Activated CD4-positive, alpha-beta T cell treated with anti-CD3 and anti-CD28 coated beads, Interleukin-2, amount 50 U/mL, for 48 hours (primary cell): ENCODE measurements around the gene RGS12.

ENCODE experiments used
- DNase-seq, 2 experiments: peaks; one replicate each; pipeline ENCODE4 v3.0.0-alpha.2; 2020

RGS12 gene

GRCh38 chr4:3334316-3334715 lies 41.5 kb downstream of the RGS12 start:
- DNase-seq: no peak

DNA sequence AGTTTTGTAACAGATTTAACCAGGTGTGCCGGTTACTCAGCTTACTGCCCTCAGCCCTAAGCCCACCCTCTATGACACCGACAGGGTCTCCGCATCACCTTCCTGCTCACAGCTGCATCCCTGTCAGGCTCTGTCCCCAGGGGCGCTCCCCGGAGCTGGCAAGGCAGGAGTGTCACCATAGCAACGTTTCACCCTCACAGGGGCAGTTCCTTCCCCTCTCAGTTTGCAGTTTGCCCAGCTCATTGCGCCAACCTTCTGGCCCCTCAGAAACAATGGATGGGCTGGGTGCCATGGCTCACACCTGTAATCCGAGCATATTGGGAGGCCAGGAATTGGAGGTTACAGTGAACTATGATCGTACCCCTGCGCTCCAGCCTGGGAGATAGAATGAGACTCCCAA lies 42.6 kb downstream of the RGS12 start:
- DNase-seq: no peak

- no peak for DNase-seq
These were observed 43.2 kb downstream of the RGS12 start for GRCh38 chr4:3335982-3336381.

GRCh38 chr4:3336382-3337356 lies 43.8 kb downstream of the RGS12 start:
- DNase-seq: no peak

- no peak for DNase-seq
These were observed 44.5 kb downstream of the RGS12 start for GRCh38 chr4:3337357-3337732.

GRCh38 chr4:3337811-3338210 lies 45.0 kb downstream of the RGS12 start:
- no peak for DNase-seq

DNA sequence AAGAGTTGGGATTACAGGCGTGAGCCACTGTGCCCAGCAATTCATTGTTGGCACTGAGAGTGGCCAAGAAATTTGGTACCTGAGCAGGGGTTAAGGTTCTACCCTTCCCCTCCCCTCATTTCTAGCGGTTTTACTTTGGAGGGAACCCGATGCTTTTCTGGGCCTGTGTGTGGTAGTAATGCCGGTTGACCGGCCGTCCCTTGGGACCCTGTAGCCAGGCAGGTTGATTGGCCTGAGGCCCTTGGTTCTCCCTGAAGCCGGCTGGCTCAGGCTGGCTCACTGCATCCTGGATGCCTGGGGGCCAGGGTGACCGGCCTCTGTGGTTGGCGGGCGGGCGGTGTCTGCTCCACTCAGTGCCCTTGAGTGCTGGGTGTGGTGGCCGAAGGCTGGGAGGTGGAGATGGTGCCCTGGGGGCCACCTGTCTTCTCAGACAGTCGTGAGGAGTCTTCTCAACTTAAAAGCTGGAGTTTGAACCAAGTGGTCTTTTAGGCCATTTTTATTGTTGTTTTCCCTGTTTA lies 45.6 kb downstream of the RGS12 start:
- no peak for DNase-seq

GRCh38 chr4:3338976-3339531 lies 46.2 kb downstream of the RGS12 start:
- DNase-seq: no peak

DNA sequence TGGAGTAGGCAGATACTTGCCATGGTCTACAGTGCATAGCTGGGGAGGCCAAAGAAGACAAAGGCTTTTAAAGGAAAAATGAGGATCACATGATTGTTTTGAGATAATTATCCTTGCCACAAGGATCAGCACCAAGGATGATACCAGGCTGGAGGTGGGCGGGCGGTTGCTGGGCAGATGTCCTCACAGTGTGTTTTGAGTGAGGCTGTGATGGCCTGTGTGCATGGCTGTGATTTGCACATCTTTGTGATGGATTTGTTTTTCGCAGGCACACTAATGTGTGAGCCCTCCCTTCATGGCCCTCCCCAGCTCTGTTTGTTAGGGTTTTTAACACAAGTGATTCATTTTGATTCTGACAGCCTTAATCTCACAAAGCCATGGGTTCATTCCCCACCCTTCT lies 46.8 kb downstream of the RGS12 start:
- no peak for DNase-seq

GRCh38 chr4:3340038-3340699 lies 47.3 kb downstream of the RGS12 start:
- no peak for DNase-seq

DNA sequence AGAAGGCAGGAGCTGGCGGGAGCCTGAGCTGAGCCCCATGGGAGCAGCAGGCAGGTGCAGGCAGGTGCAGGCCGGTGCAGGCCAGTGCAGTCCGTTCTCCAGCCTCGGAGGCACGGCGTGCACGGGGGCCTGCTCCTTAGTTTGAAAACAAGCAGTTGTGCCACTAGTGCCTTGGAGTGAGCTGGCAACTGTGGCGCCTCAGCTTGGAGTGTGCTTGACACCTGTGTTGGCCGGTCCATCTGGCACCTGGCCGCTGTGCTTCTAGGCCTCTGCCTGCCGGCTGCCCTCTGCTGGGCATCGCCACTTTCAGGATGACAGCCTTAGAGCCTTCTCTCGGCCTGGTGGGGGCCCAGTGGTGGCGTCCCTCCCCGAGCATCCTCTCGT lies 47.9 kb downstream of the RGS12 start:
- DNase-seq: no peak

GRCh38 chr4:3341760-3342159 lies 48.9 kb downstream of the RGS12 start:
- no peak for DNase-seq

DNA sequence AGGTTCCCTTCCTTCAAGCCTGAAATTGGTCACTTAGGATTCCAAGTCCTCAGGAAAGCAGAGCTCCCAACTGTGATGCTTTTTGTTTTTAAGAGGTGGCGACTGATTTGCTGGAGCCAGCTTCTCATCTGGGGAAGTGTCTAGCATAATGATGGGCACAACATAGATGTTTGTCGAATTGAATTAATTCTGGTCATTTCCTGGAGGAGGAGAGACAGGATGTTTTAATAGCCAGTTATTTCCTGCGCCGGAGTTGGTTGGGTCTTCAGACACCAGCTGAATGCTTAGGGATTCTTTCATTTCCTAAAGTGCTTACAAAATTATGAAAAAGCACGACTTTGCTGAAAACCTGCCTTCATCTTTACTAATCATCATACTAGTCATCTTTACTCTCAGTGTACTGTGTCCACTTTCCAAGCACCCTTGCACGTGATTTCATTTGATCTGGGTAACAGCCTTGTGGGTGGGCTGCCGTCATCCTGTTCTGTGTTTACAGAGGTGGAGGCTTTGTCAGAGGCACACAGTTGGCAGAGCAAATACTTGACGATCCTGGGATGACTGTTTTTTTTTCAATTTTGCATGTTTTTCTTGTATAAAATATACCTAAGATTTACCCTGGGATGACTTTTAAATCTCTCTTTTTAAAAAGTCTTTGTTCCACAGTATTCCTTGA lies 49.5 kb downstream of the RGS12 start:
- no peak for DNase-seq
